ENCODE data around the gene MEF2A. TPM values are rescaled to one million over a fixed set of nuclear protein-coding genes. Genes with fewer than 3 reads are reported as not detected.

MEF2A gene
- total RNA-seq, 3 donors from 2014 or later: 41.6 to 77.6 (median 63.4) TPM

DNA sequence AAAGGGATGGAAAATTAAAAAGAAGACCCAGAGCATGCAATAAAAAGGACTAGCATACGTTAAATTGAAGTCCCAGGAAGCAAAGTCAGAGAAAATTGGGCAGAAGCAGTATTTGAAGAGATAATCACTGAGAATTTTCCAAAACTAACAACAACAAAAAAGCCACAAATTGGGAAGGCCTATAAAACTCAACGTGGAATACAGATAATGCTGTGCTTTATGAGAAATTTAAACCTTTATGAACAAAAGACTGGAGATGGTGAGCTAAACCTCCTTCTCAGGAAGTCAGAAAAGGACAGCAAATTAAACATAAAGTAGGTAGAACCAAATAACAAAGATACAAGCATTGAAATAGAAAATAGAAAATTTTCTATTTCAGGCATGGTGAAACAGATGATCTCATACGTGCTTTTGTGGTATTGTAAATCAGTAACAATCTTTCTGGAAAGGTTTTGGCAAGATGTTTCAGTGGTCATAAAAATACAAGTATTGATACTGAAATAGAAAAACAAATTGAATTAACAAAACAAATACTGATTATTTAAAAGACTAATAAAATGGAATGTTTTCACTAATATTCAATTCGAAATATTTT, 111.9 kb downstream of the MEF2A start:
- TF ChIP-seq, protein P1, sequence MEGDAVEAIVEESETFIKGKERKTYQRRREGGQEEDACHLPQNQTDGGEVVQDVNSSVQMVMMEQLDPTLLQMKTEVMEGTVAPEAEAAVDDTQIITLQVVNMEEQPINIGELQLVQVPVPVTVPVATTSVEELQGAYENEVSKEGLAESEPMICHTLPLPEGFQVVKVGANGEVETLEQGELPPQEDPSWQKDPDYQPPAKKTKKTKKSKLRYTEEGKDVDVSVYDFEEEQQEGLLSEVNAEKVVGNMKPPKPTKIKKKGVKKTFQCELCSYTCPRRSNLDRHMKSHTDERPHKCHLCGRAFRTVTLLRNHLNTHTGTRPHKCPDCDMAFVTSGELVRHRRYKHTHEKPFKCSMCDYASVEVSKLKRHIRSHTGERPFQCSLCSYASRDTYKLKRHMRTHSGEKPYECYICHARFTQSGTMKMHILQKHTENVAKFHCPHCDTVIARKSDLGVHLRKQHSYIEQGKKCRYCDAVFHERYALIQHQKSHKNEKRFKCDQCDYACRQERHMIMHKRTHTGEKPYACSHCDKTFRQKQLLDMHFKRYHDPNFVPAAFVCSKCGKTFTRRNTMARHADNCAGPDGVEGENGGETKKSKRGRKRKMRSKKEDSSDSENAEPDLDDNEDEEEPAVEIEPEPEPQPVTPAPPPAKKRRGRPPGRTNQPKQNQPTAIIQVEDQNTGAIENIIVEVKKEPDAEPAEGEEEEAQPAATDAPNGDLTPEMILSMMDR (IDR thresholded peaks at IDR 0.05): no peak
- TF ChIP-seq POLR2A (IDR thresholded peaks at IDR 0.05) (no peak), POLR2AphosphoS5 (IDR thresholded peaks at IDR 0.05) (no peak)
- H3K27ac ChIP-seq: peak overlapping the region in 1 of 2 donors; percentile 33
- no peak overlapping the region for H3K4me3 ChIP-seq
- no peaks in the 10 kb centered on the region for H3K9me3 ChIP-seq
- H3K36me3 ChIP-seq: peaks cover 7% of the 10 kb centered on the region
- intact Hi-C loops (cut with DNase I; ENCODE audit: low total_unique reads): no loop called here
- H3K27me3 ChIP-seq: no peaks in the 10 kb centered on the region
- DNase-seq (ENCODE audit: low spot score in 2 of 2): no peak
- no peaks in the 10 kb centered on the region for H3K4me1 ChIP-seq

DNA sequence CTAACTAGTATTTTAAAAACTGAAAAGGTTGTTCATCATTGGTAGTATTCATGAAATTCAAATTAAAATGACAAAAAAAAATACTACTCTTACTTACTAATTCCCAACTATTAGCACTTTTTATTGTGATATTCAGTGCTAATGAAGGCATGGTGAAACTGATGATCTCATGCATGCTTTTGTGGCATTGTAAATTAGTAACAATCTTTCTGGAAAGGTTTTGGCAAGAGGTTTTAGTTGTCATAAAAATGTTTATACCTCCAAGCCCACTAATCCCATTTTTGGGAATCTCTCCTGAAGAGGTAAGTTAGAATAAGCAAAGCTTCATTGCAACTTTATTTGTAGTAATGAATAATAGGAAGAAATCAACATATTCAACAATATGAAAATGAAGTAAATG, 114.5 kb downstream of the MEF2A start:
- DNase-seq (ENCODE audit: low spot score in 2 of 2): no peak
- TF ChIP-seq POLR2A (IDR thresholded peaks at IDR 0.05) (no peak), POLR2AphosphoS5 (IDR thresholded peaks at IDR 0.05) (no peak)
- H3K9me3 ChIP-seq: no peaks in the 10 kb centered on the region
- H3K36me3 ChIP-seq: no peaks in the 10 kb centered on the region
- H3K27ac ChIP-seq: no peak overlapping the region
- no peaks in the 10 kb centered on the region for H3K4me1 ChIP-seq
- H3K4me3 ChIP-seq: no peak overlapping the region
- H3K27me3 ChIP-seq: no peaks in the 10 kb centered on the region
- intact Hi-C loops (cut with DNase I; ENCODE audit: low total_unique reads): no loop called here

DNA sequence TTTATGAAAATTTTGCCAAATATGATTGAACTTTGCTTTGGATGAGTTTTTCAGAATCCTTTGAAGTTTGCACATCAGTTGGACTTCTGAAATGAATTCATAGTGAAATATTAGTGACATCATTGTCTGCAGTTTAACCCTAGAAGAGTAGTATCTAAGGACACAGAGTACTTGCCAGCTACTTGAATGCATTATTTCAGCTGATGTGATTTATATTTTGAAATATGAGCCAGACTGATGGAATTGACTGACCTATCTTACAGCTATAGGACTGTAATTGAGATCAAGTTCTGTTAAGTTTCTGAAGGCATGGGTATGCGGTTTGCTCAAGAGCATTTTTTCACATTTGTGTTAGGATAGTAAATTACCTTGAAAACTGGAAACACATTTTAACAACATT, 116.2 kb downstream of the MEF2A start:
- intact Hi-C loops (cut with DNase I; ENCODE audit: low total_unique reads): no loop called here
- Histone ChIP-seq H3K27ac (no peak overlapping the region), H3K4me1 (no peaks in the 10 kb centered on the region), H3K4me3 (no peak overlapping the region), H3K9me3 (peaks cover 0 to 5% of the 10 kb centered on the region in 2 donors), H3K27me3 (no peaks in the 10 kb centered on the region), H3K36me3 (no peaks in the 10 kb centered on the region)
- no peak for DNase-seq (ENCODE audit: low spot score in 2 of 2)
- TF ChIP-seq POLR2A (IDR thresholded peaks at IDR 0.05): no peak
- TF ChIP-seq, protein P1 (IDR thresholded peaks at IDR 0.05): no peak
- no peak for TF ChIP-seq POLR2AphosphoS5 (IDR thresholded peaks at IDR 0.05)

DNA sequence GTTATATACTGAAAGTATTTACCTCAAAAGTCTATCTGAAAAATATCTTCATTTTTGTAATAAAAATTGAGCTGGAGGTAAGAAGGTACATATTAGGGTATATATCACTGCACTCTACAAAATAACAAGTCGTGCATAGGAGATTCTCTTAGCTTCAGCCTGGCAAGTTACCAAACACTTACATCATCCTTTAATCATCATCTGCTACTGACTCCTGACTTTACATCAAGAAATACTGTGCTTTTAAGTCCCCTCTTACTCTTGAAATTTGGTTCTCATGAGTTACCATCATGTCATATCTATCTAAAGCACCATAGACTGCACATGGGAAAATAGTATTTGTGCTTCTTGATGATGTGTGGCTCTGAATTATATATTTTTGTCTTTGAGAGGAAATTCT, 116.7 kb downstream of the MEF2A start:
- H3K27ac ChIP-seq: no peak overlapping the region
- H3K27me3 ChIP-seq: no peaks in the 10 kb centered on the region
- peaks cover 0 to 5% of the 10 kb centered on the region in 2 donors for H3K9me3 ChIP-seq
- TF ChIP-seq, protein P1 (IDR thresholded peaks at IDR 0.05): no peak
- TF ChIP-seq POLR2AphosphoS5 (IDR thresholded peaks at IDR 0.05): no peak
- no peak for TF ChIP-seq POLR2A (IDR thresholded peaks at IDR 0.05)
- intact Hi-C loops (cut with DNase I; ENCODE audit: low total_unique reads): no loop called here
- H3K4me3 ChIP-seq: no peak overlapping the region
- DNase-seq (ENCODE audit: low spot score in 2 of 2): no peak
- no peaks in the 10 kb centered on the region for H3K4me1 ChIP-seq
- H3K36me3 ChIP-seq: no peaks in the 10 kb centered on the region

GRCh38 chr15:99683000-99683670, 117.4 kb downstream of the MEF2A start:
- no peaks in the 10 kb centered on the region for H3K27me3 ChIP-seq
- H3K4me3 ChIP-seq: no peak overlapping the region
- intact Hi-C loops (cut with DNase I; ENCODE audit: low total_unique reads): no loop called here
- H3K9me3 ChIP-seq: peaks cover 0 to 5% of the 10 kb centered on the region in 2 donors
- H3K27ac ChIP-seq: peak overlapping the region in 1 of 2 donors; percentile 30
- TF ChIP-seq, protein P1 (IDR thresholded peaks at IDR 0.05): no peak
- TF ChIP-seq POLR2AphosphoS5 (IDR thresholded peaks at IDR 0.05): no peak
- TF ChIP-seq POLR2A (IDR thresholded peaks at IDR 0.05): no peak
- H3K36me3 ChIP-seq: no peaks in the 10 kb centered on the region
- no peak for DNase-seq (ENCODE audit: low spot score in 2 of 2)
- H3K4me1 ChIP-seq: no peaks in the 10 kb centered on the region

Measured in breast epithelium (tissue), 4 donors.